ENCODE results near the gene CAPS. TPM values are rescaled to one million over a fixed set of nuclear protein-coding genes. Genes with fewer than 3 reads are reported as not detected.

The CAPS gene
- polyA plus RNA-seq, 1 donor (not counting 4 experiments of a cell fraction or from before 2014, with no cell fraction given) = 2.7 TPM

- DNase-seq (ENCODE audit: low read depth, low spot score) = no peak
- Histone ChIP-seq H3K36me3 (ENCODE audit: control insufficient read depth in 2 of 2, extremely low read depth in 1 of 2, insufficient read depth in 2 of 2, low read length in 2 of 2) (peaks cover 38 to 58% of the 10 kb centered on the region in 2 experiments), H3K27ac (ENCODE audit: control insufficient read depth, insufficient read depth, low read length) (no peak overlapping the region)
Measured at GRCh38 chr19:5932146-5932545, 18.1 kb downstream of the CAPS start.

GRCh38 chr19:5932609-5933262 is 18.7 kb downstream of the CAPS start:
- peaks cover 2% of the 10 kb centered on the region for H3K79me2 ChIP-seq (ENCODE audit: control insufficient read depth, insufficient read depth, low read length)
- peaks cover 32 to 60% of the 10 kb centered on the region in 2 experiments for H3K36me3 ChIP-seq (ENCODE audit: control insufficient read depth in 2 of 2, extremely low read depth in 1 of 2, insufficient read depth in 2 of 2, low read length in 2 of 2)
- dilution Hi-C loops (cut with MboI; ENCODE audit: extremely low pct_ligation_motif_present, low sequenced_read_pairs) = no loop called here
- no peak overlapping the region for H3K4me3 ChIP-seq (ENCODE audit: control insufficient read depth in 2 of 3, extremely low read depth in 1 of 3, insufficient read depth in 2 of 3, low read depth in 1 of 3, low read length in 3 of 3)
- DNase-seq (ENCODE audit: low read depth, low spot score) (no peak), FAIRE-seq (no peak)
- no peak overlapping the region for H2AFZ ChIP-seq (ENCODE audit: control insufficient read depth, low read length)
- H3K9me1 ChIP-seq (ENCODE audit: control insufficient read depth, extremely low read depth, insufficient read depth, low read length) = no peaks in the 10 kb centered on the region
- TF ChIP-seq CTCF (optimal IDR thresholded peaks at IDR 0.05 in 1 of 3, IDR thresholded peaks at IDR 0.05 in 1 of 3, conservative IDR thresholded peaks at IDR 0.05 in 1 of 3; ENCODE audit: extremely low read depth in 1 of 3, insufficient read depth in 2 of 3, low read length in 3 of 3) = no peak
- no peak for TF ChIP-seq EZH2 (IDR thresholded peaks at IDR 0.05; ENCODE audit: low read length)
- no peak overlapping the region for H3K4me2 ChIP-seq (ENCODE audit: control insufficient read depth, extremely low read depth, insufficient read depth, low read depth, low read length)
- H4K20me1 ChIP-seq (ENCODE audit: control insufficient read depth, extremely low read depth, insufficient read depth, low read length) = peaks cover 4% of the 10 kb centered on the region
- H3K4me1 ChIP-seq (ENCODE audit: control insufficient read depth, extremely low read depth, insufficient read depth, low read length) = no peaks in the 10 kb centered on the region
- H3K9ac ChIP-seq (ENCODE audit: control insufficient read depth, extremely low read depth, insufficient read depth, low read length) = no peak overlapping the region
- H3K27me3 ChIP-seq (ENCODE audit: control insufficient read depth, extremely low read depth, insufficient read depth, low read length) = no peaks in the 10 kb centered on the region
- H3K27ac ChIP-seq (ENCODE audit: control insufficient read depth, insufficient read depth, low read length) = no peak overlapping the region
- H3K9me3 ChIP-seq (ENCODE audit: control insufficient read depth, low read depth, low read length) = no peaks in the 10 kb centered on the region

More at GRCh38 chr19:5932146-5932545, 18.1 kb downstream of the CAPS start:
- no peak for FAIRE-seq
- no peak for TF ChIP-seq EZH2 (IDR thresholded peaks at IDR 0.05; ENCODE audit: low read length)
- no peak for TF ChIP-seq CTCF (optimal IDR thresholded peaks at IDR 0.05 in 1 of 3, IDR thresholded peaks at IDR 0.05 in 1 of 3, conservative IDR thresholded peaks at IDR 0.05 in 1 of 3; ENCODE audit: extremely low read depth in 1 of 3, insufficient read depth in 2 of 3, low read length in 3 of 3)
- Histone ChIP-seq H3K79me2 (ENCODE audit: control insufficient read depth, insufficient read depth, low read length) (peaks cover under 1% of the 10 kb centered on the region), H3K27me3 (ENCODE audit: control insufficient read depth, extremely low read depth, insufficient read depth, low read length) (no peaks in the 10 kb centered on the region), H3K9me3 (ENCODE audit: control insufficient read depth, low read depth, low read length) (no peaks in the 10 kb centered on the region), H3K4me1 (ENCODE audit: control insufficient read depth, extremely low read depth, insufficient read depth, low read length) (no peaks in the 10 kb centered on the region), H2AFZ (ENCODE audit: control insufficient read depth, low read length) (no peak overlapping the region), H3K4me3 (ENCODE audit: control insufficient read depth in 2 of 3, extremely low read depth in 1 of 3, insufficient read depth in 2 of 3, low read depth in 1 of 3, low read length in 3 of 3) (no peak overlapping the region), H3K4me2 (ENCODE audit: control insufficient read depth, extremely low read depth, insufficient read depth, low read depth, low read length) (no peak overlapping the region), H3K9me1 (ENCODE audit: control insufficient read depth, extremely low read depth, insufficient read depth, low read length) (no peaks in the 10 kb centered on the region), H4K20me1 (ENCODE audit: control insufficient read depth, extremely low read depth, insufficient read depth, low read length) (peaks cover 4% of the 10 kb centered on the region), H3K9ac (ENCODE audit: control insufficient read depth, extremely low read depth, insufficient read depth, low read length) (no peak overlapping the region)
- dilution Hi-C loops (cut with MboI; ENCODE audit: extremely low pct_ligation_motif_present, low sequenced_read_pairs) = no loop called here

Data from keratinocyte (primary cell).